PC-3 (cell line): ENCODE data around the gene ARHGEF26. TPM values are rescaled to one million over a fixed set of nuclear protein-coding genes. Genes with fewer than 3 reads are reported as not detected.

Source experiments
- ATAC-seq: fragments of 200-7000 bp; cut with Tn5 transposase; 2 replicates; pipeline ENCODE4 v1.9.1; 2020; ENCODE audit warnings: mild to moderate bottlenecking, moderate library complexity
- BruUV-seq: library from RNA; stranded (reverse); fragments of 400-500 nt; replicated peaks from 2 replicates; lab custom pipeline; 2021; lab: Mats Ljungman, UMichigan
- CTCF ChIA-PET: fragments of 300-600 bp; sonication (Branson Sonifier 250); formaldehyde crosslinking; loops from one replicate; lab custom pipeline; 2022; ENCODE audit warnings: antibody characterized with exemption; lab: Charles Lee
- POLR2A ChIA-PET: fragments of 300-600 bp; sonication (Branson Sonifier 250); formaldehyde crosslinking; loops from one replicate; lab custom pipeline; 2022; ENCODE audit warnings: antibody characterized with exemption; ENCODE audit not compliant: unreplicated experiment; lab: Charles Lee
- DNase-seq: peaks from one replicate; pipeline ENCODE4 v3.0.0-alpha.2; 2015
- H2AFZ ChIP-seq: fragments of 300-600 bp; sonication (generic); 2 replicates; pipeline ENCODE4 v1.6.0; 2016; ENCODE audit warnings: antibody characterized with exemption, low read length
- H3F3A ChIP-seq: fragments of 300-600 bp; sonication (generic); one replicate; pipeline ENCODE4 v1.6.0; 2017; ENCODE audit warnings: antibody characterized with exemption, low read length, control low read depth, mild to moderate bottlenecking; ENCODE audit not compliant: unreplicated experiment
- H3K27ac ChIP-seq: fragments of 300-600 bp; sonication (generic); 2 replicates; pipeline ENCODE4 v1.5.1; 2016; ENCODE audit warnings: mild to moderate bottlenecking, low read length
- H3K27me3 ChIP-seq: fragments of 300-600 bp; sonication (generic); 2 replicates; pipeline ENCODE4 v1.6.1; 2016; ENCODE audit warnings: low read length, mixed read lengths
- H3K36me3 ChIP-seq: fragments of 300-600 bp; sonication (generic); 2 replicates; pipeline ENCODE4 v1.6.1; 2016; ENCODE audit warnings: low read depth, mixed run types, low read length, mixed read lengths
- H3K4me1 ChIP-seq: fragments of 300-600 bp; sonication (generic); 2 replicates; pipeline ENCODE4 v1.5.1; 2016; ENCODE audit warnings: low read length; ENCODE audit not compliant: insufficient read depth
- H3K4me2 ChIP-seq: fragments of 300-600 bp; sonication (generic); 2 replicates; pipeline ENCODE4 v1.6.0; 2016; ENCODE audit warnings: low read length
- H3K4me3 ChIP-seq: fragments of 300-600 bp; sonication (generic); 2 replicates; pipeline ENCODE4 v1.5.1; 2016; ENCODE audit warnings: mild to moderate bottlenecking, low read length, mixed read lengths
- H3K79me2 ChIP-seq: fragments of 300-600 bp; sonication (generic); 2 replicates; pipeline ENCODE4 v1.6.1; 2017; ENCODE audit warnings: low read length, mixed read lengths
- H3K9ac ChIP-seq: fragments of 300-600 bp; sonication (generic); 2 replicates; pipeline ENCODE4 v1.6.0; 2016; ENCODE audit warnings: mild to moderate bottlenecking, low read length
- H3K9me2 ChIP-seq: fragments of 300-600 bp; sonication (generic); replicated peaks from 2 replicates; pipeline ENCODE4 v1.6.1; 2016; ENCODE audit warnings: mixed run types, low read length, mixed read lengths
- H3K9me3 ChIP-seq: fragments of 300-600 bp; sonication (generic); 2 replicates; pipeline ENCODE4 v1.6.1; 2016; ENCODE audit warnings: low read length, mixed read lengths
- H4K20me1 ChIP-seq: fragments of 300-600 bp; sonication (generic); 2 replicates; pipeline ENCODE4 v1.6.1; 2016; ENCODE audit warnings: low read length, mixed read lengths
- EZH2 ChIP-seq: fragments of 300-600 bp; sonication (generic); IDR thresholded peaks from one replicate; pipeline ENCODE4 v1.6.1; 2017; ENCODE audit warnings: antibody characterized with exemption, mild to moderate bottlenecking, low read length; ENCODE audit not compliant: unreplicated experiment
- EZH2phosphoT487 ChIP-seq: fragments of 300-600 bp; sonication (generic); IDR thresholded peaks from 2 replicates; pipeline ENCODE4 v1.6.1; 2018; ENCODE audit warnings: mild to moderate bottlenecking, antibody characterized with exemption, low read length, borderline replicate concordance
- intact Hi-C: fragments of 100-400 bp; cut with micrococcal nuclease; formaldehyde crosslinking; loops from 2 replicates; pipeline ENCODE4 v1.9.0; 2023
- total RNA-seq: library from RNA; depleted of rRNA; stranded (reverse); fragments of >200 nt; gene quantifications from 2 replicates; pipeline ENCODE4 v1.2.3, GENCODE V29; 2014
- TF ChIP-seq, protein P1 (sequence below): fragments of 300-600 bp; sonication (generic); conservative IDR thresholded peaks from 2 replicates; pipeline ENCODE4 v1.5.1; 2017; ENCODE audit warnings: antibody characterized with exemption, low read depth, mild to moderate bottlenecking, low read length

Gene ARHGEF26
- total RNA-seq, 1 experiment from 2014 or later, result 5.0 TPM

GRCh38 chr3:154135511-154136173, 14.5 kb downstream of the ARHGEF26 start:
- H3K79me2 ChIP-seq, result no peaks in the 10 kb centered on the region
- no peak overlapping the region for H3K27ac ChIP-seq
- H3K9me3 ChIP-seq, result no peaks in the 10 kb centered on the region
- ATAC-seq (peak; percentile 43; the same call in 1 of the 2 replicates), DNase-seq (peak; percentile 35)
- intact Hi-C loops, result no loop called here
- H4K20me1 ChIP-seq, result no peaks in the 10 kb centered on the region
- no peaks in the 10 kb centered on the region for H3F3A ChIP-seq
- H3K36me3 ChIP-seq, result no peaks in the 10 kb centered on the region
- H3K4me3 ChIP-seq, result no peak overlapping the region
- no TSS peak for BruUV-seq
- no peaks in the 10 kb centered on the region for H3K4me1 ChIP-seq
- H3K9me2 ChIP-seq, result no peaks in the 10 kb centered on the region
- no peaks in the 10 kb centered on the region for H3K27me3 ChIP-seq
- no peak for TF ChIP-seq EZH2
- POLR2A ChIA-PET, result no interaction called here
- CTCF ChIA-PET, result no interaction called here
- no peak overlapping the region for H2AFZ ChIP-seq
- H3K9ac ChIP-seq, result no peak overlapping the region
- H3K4me2 ChIP-seq, result no peak overlapping the region

DNA sequence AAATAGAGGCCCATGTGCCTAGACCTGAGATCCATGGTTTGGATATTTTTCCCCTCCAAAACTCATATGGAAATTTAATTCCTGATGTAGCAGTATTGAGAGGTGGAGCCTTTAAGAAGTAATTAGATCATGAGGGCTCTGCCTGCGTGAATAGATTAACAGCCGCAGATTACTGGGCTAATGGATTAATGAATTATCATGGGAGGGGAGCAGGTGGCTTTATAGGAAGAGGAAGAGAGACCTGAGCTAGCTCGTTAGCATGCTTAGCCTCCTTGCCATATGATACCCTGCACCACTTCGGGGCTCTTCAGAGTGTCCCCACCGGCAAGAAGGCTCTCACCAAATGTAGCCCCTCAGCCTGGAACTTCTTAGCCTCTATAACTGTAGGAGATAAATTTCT, 15.8 kb downstream of the ARHGEF26 start:
- intact Hi-C loops, result no loop called here
- BruUV-seq, result no TSS peak
- H3K4me2 ChIP-seq, result no peak overlapping the region

DNA sequence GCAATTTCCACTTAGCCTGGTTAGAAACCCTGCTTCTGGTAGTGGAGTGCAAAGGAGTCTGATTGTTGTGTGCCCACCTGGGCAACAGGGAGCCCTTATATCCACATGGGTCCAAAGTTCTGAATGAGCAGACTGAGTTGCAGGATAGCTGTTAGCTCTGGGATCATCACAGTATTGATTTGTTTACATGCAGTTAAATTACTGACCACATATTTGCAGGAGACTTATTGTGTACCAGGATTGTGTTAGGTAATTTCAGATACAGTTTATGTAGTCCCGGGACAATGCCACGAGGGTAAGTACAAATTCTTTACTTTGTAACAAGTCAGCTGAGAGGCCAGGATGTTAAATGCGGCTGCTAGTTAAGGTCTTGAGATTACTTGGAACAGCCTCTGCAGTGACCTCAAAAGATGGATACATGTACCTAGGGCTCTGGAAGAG, 18.8 kb downstream of the ARHGEF26 start:
- intact Hi-C loops, result no loop called here
- TF ChIP-seq, protein P1, sequence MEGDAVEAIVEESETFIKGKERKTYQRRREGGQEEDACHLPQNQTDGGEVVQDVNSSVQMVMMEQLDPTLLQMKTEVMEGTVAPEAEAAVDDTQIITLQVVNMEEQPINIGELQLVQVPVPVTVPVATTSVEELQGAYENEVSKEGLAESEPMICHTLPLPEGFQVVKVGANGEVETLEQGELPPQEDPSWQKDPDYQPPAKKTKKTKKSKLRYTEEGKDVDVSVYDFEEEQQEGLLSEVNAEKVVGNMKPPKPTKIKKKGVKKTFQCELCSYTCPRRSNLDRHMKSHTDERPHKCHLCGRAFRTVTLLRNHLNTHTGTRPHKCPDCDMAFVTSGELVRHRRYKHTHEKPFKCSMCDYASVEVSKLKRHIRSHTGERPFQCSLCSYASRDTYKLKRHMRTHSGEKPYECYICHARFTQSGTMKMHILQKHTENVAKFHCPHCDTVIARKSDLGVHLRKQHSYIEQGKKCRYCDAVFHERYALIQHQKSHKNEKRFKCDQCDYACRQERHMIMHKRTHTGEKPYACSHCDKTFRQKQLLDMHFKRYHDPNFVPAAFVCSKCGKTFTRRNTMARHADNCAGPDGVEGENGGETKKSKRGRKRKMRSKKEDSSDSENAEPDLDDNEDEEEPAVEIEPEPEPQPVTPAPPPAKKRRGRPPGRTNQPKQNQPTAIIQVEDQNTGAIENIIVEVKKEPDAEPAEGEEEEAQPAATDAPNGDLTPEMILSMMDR, result no peak
- TF ChIP-seq EZH2, result no peak
- no peak for DNase-seq
- H3K4me3 ChIP-seq, result no peak overlapping the region
- no peaks in the 10 kb centered on the region for H4K20me1 ChIP-seq
- no peak overlapping the region for H3K9ac ChIP-seq
- no peaks in the 10 kb centered on the region for H3K9me3 ChIP-seq
- H3K27ac ChIP-seq, result no peak overlapping the region
- no peaks in the 10 kb centered on the region for H3K79me2 ChIP-seq
- ATAC-seq, result no peak
- no peak overlapping the region for H3K4me2 ChIP-seq
- no TSS peak for BruUV-seq
- H3K27me3 ChIP-seq, result no peaks in the 10 kb centered on the region
- H3K4me1 ChIP-seq, result peaks cover 6% of the 10 kb centered on the region; the same call in 1 of the 2 replicates
- H3K9me2 ChIP-seq, result no peaks in the 10 kb centered on the region
- no peaks in the 10 kb centered on the region for H3K36me3 ChIP-seq
- H3F3A ChIP-seq, result no peaks in the 10 kb centered on the region
- ChIA-PET CTCF (no interaction called here), POLR2A (no interaction called here)
- no peak overlapping the region for H2AFZ ChIP-seq

More for the DNA sequence above, 15.8 kb downstream of the ARHGEF26 start:
- no peaks in the 10 kb centered on the region for H3K9me3 ChIP-seq
- DNase-seq (no peak), ATAC-seq (no peak)
- no peak overlapping the region for H3K9ac ChIP-seq
- no peaks in the 10 kb centered on the region for H3K27me3 ChIP-seq
- ChIA-PET POLR2A (no interaction called here), CTCF (no interaction called here)
- no peaks in the 10 kb centered on the region for H3F3A ChIP-seq
- H2AFZ ChIP-seq, result no peak overlapping the region
- no peak overlapping the region for H3K27ac ChIP-seq
- no peaks in the 10 kb centered on the region for H4K20me1 ChIP-seq
- no peaks in the 10 kb centered on the region for H3K9me2 ChIP-seq
- no peaks in the 10 kb centered on the region for H3K36me3 ChIP-seq
- H3K4me1 ChIP-seq, result no peaks in the 10 kb centered on the region
- H3K79me2 ChIP-seq, result no peaks in the 10 kb centered on the region
- TF ChIP-seq EZH2phosphoT487 (no peak), EZH2 (no peak)
- TF ChIP-seq, protein P1, result no peak
- H3K4me3 ChIP-seq, result no peak overlapping the region
